GM23338 (cell line): ENCODE measurements around the gene TPM2.

ENCODE experiments used
- CREB1 ChIP-seq: fragments of 250-450 bp; sonication (Bioruptor Pico); IDR thresholded peaks from 2 replicates; pipeline ENCODE4 v1.5.0; 2020; ENCODE audit warnings: low read depth, mild to moderate bottlenecking, moderate library complexity
- CTCF ChIP-seq, 2 experiments: fragments of 200-600 bp in 1 of 2; sonication (generic) in 1 of 2; conservative IDR thresholded peaks; 2 replicates each; pipeline versions ENCODE4 v1.5.1 to v1.6.1; 2016 to 2017; ENCODE audit warnings: antibody characterized with exemption in 2 of 2, low read depth in 2 of 2, mild to moderate bottlenecking in 2 of 2, moderate library complexity in 1 of 2
- EZH2 ChIP-seq: fragments of 200-600 bp; sonication (generic); IDR thresholded peaks from one replicate; pipeline ENCODE4 v1.8.0; 2017; ENCODE audit warnings: antibody characterized with exemption, mild to moderate bottlenecking, low read depth; ENCODE audit not compliant: unreplicated experiment
- EZH2phosphoT487 ChIP-seq: fragments of 200-600 bp; sonication (generic); IDR thresholded peaks from one replicate; pipeline ENCODE4 v1.8.1; 2018; ENCODE audit warnings: antibody characterized with exemption; ENCODE audit not compliant: unreplicated experiment
- JUNB ChIP-seq: IDR thresholded peaks from one replicate; pipeline ENCODE4 v1.6.1; 2016; ENCODE audit warnings: antibody characterized with exemption; ENCODE audit not compliant: unreplicated experiment
- REST ChIP-seq: IDR thresholded peaks from one replicate; pipeline ENCODE4 v1.6.1; 2018; ENCODE audit warnings: antibody characterized with exemption; ENCODE audit not compliant: unreplicated experiment
- ZNF114 ChIP-seq: fragments of 250-450 bp; sonication (Bioruptor Pico); IDR thresholded peaks from 2 replicates; pipeline ENCODE4 v1.5.0; 2020; ENCODE audit warnings: mild to moderate bottlenecking, moderate library complexity
- TF ChIP-seq, protein P1 (sequence below): IDR thresholded peaks from 2 replicates; pipeline ENCODE4 v1.6.1; 2016; ENCODE audit warnings: antibody characterized with exemption

- TF ChIP-seq JUNB, result no peak
- peak in 1 of 2 experiments; percentile 29; a peak in 1 of 4 replicates for TF ChIP-seq CTCF (conservative IDR thresholded peaks at IDR 0.05; ENCODE audit: low read depth in 2 of 2)
- TF ChIP-seq EZH2, result no peak
- no peak for TF ChIP-seq CREB1 (CRISPR knock-in tag)
- TF ChIP-seq EZH2phosphoT487, result no peak
- no peak for TF ChIP-seq REST
- TF ChIP-seq, protein P1, sequence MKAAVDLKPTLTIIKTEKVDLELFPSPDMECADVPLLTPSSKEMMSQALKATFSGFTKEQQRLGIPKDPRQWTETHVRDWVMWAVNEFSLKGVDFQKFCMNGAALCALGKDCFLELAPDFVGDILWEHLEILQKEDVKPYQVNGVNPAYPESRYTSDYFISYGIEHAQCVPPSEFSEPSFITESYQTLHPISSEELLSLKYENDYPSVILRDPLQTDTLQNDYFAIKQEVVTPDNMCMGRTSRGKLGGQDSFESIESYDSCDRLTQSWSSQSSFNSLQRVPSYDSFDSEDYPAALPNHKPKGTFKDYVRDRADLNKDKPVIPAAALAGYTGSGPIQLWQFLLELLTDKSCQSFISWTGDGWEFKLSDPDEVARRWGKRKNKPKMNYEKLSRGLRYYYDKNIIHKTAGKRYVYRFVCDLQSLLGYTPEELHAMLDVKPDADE, result no peak
- no peak for TF ChIP-seq ZNF114 (CRISPR knock-in tag)
Measured at GRCh38 chr9:35726931-35727330, 37.2 kb upstream of the TPM2 start.
